Measurements from ENCODE around the gene ABLIM2.

Gene ABLIM2

DNA sequence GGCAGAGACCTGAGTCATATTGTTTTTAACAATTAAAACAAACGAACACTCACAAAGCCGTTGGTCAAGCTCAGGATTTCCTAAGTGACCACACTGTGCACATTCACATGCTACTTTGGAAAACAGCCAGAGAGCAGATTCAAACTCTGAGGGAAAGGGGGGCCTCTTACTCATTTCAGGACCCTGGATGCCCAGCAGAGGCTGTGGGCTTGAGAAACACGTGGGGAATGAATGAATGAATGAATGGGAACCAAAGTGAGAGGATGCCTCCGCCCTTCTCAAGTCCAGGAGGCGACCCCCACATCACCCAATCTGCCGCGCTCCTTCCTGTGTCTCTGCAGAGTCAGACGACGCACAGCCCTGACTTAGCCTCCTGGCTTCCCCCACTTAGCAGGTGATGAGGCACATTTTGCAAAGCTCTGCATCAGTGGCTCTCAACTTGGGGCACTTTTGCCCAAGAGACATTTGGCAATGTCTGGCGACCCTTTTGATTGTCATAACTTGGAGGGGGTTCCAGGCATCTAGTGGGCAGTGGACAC, 76.0 kb downstream of the ABLIM2 start:
- DNase-seq = no peak

DNA sequence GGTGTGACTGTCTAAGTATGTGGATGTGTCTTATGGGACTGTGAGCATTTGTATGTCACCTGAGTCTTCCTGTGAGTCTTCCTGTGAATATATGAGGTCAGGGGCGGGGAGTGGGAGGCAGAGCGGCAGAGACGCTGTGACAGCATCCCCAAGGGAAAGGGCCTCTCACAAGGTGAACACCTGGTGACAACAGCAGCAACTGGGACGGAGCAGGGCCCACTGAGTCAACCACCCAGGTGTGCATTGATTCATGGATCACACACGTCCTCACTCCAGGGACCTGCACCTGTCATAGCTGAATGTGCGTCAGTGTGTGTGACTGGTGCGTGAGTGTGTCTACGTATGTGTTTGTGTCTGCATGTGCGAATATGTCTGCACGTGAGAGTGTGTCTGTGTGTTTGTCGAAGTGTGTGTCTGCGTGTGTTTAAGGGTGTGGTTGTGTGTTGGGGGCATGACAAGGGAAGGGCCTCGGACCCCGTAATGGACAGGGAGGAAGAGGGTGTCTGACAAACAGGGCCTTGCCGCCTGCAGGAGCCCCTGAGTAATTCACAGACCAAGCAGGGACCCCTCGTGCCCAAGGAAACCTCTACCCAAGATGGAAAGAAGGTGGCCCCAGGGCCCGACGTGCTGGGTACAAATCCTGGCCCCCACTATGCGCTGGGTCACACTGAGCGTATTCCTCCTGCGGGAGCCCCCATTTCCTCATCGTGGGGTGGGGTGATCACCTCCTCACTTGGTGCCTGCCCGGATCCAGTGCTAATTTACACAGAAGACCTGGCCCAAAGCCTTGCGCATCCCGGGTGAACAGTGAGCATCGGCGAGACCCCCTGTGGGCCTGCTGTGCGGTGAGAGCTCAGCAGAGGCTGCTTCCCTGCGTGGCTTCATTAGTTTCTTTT, 76.7 kb downstream of the ABLIM2 start:
- DNase-seq = no peak

DNA sequence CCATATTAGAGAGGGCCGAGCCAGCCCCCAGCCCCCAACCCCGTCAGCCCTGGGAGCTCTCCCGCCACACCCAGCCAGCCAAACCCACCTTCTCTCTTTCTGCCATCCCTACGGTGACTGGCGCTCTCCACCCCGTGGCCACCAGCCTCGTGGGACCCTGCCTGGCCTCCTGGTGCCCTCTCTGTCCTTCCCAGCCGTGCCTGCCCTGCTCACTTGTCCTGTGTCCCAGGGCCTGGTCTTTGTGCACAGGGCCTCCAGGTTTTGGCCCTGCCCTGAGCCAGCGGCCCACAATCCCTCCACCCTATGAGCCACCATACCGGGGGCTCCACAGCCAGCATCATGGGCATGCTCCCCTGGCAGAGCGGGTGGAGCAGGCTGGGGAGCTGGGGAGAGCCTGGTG, 77.4 kb downstream of the ABLIM2 start:
- no peak for DNase-seq

DNA sequence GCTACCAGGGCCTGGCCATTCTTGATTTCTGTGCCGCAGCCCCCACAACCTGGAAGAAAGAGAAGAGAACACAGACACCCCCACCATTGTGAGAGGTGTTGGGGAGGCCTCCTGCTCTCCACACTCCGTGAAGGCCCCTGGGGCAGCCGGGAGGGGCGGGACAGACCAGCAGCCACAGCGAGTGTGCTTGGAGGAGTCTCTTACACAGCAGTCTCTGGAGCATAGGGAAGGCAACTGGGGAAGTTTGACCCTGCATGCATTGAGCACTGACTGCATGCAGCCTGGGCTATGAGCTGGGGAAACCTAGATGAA, 77.9 kb downstream of the ABLIM2 start:
- DNase-seq = no peak

DNA sequence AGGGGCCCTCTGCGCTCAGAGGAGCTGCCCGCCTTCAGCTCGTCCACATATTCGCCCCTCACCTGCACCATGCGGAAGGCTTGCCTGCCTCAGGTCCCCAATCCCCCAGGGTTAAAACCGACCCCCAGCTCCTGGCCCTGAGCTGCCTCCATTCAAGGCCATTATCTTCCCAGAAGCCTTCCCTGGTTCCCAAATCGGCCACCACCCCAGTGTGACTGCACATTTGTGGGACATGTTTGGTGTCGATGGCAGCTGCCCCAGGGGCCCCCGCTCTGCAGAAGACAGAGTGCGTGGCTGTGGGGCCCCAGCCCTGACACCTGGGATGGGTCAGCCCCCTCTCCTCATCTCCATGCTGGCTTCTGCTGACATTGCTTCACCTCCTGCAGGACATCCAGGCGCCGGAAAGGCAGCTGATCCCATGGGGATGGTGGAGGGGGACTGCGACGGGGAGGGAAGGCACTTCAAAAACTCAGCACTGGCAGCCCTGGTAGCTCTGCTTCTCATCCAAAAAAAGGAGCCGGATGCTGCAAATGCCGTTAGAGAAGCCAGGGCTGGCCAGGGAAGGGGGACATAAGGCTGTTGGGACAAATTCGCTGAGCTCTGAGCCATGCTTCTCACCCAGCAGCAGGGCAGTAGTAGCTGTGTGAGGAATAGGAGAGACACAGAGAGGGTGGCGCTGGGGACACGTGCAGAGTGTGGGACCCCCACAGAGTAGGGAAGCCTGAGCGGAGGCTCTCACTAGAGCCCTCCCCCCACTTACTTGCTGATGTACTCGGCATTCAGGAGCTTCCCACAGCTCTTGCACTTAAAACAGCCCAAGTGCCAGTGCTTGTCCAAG, 78.5 kb downstream of the ABLIM2 start:
- DNase-seq = no peak

DNA sequence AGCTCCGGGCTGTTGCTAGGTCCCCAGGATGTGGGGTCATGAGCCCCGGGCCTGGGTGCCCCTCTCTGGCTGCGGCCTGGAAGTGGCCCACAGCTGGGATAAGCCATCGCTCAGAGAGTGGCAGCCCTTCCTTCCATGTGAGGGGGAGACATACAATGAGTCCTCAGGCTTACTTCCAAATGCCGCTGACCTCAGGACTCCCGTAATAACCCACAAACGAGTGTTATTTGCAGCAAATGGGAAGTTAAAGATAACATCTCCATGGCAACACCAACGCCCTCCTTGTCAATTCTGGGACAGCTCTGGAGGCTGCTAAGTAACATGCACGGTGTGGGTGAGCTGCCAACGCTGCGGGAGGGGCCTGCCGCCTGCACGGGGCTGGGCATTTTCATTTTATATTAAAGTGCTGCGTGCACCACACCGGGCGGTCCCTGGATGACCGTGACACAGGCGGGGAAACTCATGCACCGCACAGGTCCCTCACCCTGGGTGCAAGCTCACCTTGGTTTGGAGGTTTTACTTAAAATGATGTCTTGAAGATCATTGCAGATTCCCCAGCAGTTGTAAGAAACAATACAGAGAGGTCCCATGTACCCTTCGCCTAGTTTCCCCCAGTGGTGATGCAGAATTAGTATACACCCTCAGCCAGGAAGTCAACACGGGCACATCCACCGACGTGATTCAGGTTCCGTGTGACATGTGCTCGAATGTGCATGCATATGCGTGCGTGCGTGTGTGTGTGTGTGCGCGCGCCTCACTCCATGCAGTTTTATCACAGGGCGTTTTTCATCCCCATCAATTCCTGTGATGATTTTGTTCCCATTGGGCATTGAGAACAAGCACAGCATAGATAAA, 79.4 kb downstream of the ABLIM2 start:
- DNase-seq = no peak

DNA sequence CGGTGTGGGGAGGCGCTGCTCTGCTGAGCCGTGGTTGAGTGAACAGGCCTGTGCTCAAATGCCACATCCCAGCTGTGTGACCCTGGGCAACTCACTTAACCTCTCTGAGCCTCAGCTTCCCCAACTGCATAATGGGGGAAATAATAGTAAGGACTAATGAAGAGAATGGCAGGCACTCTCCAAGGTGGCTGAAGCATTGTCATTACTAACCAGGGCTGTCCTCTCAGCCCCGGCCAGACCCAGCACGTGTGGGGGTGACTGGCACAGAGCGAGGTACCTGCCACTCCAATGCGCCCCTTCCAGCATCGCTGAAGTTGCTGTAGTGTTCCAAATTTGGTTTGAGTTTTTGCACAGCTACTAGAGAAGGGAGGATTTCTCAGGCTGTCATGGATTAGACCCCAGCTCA, 80.0 kb downstream of the ABLIM2 start:
- no peak for DNase-seq

DNA sequence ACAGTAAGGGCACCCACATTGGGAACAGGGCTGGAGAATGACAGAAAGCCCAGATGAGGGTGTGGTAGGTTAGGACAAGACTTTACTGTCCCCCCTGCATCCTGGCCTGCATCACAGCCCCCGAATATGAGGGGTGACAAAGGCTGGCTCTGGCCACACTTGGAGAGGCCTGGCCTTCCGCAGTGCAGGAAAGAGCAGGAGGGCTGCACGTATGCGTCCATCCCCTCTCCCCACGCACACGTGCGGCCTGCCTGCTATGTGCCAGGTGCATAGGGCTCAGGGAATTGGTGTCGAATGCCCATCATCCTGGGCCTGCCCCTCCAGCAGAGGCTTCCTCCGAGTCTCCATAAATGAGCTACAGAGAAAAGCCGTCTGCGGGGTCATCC, 80.5 kb downstream of the ABLIM2 start:
- DNase-seq = no peak

DNA sequence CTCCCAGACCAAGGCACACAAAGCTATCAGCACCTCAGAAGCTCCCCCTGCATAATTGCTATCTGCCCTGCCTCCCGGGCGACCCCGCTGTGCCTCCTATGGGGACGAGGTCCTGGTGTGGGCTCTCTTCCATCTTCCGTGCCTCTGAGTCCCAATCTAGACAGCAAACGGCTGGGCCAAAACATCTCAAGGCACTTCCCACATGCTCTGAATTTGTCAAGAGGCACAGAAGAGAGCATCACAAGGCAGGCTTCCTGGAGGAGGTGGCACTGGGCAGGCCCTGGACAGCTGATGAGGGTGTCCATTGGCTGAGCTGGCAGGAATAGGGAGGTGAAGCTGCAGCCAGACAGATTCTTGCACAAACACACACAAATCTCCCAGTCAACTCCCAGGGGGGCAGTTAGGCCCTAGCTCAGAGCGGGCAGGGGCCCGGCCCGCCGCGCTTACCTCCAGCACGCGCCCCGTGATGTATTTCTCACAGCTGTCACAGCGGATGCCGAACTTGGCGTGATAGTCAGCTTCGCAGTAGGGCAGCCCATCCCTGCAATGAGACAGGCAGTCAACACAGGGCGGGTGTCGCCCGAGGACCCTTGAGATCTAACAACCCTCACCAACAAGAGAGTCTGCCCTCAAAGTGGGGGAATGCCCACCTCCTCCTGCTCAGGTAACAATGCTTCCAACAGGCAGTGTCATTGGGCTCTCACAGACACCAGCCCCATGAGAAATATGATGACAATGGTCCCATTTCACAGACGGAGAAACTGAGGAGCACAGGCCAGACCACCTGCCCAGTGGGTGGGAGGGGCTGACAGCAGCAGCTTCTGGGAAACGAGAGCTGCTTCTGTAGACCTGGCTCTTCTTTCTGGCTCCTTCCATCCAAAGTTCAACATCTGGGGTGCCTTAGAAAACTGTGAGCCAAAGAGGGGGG, 81.2 kb downstream of the ABLIM2 start:
- no peak for DNase-seq

DNA sequence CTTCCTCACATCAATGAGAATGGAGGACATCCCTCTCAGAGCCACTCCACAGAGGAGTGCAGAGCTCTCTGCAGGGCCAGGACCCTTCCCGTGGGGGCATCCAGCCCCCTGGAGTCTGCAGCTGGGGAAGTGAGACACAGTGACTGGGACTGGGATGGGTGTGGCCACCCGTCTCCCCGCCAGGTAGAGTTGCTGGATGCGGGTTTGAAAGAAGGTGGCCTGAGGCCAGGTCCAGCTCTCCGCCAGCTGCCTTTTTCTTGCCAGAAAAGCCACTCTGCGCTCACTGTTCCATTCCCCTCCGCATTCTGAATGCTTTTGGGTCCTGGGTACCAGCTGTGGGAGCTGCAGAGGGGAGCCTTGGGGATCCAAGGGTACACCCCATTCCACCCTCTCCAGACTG, 82.6 kb downstream of the ABLIM2 start:
- no peak for DNase-seq

DNA sequence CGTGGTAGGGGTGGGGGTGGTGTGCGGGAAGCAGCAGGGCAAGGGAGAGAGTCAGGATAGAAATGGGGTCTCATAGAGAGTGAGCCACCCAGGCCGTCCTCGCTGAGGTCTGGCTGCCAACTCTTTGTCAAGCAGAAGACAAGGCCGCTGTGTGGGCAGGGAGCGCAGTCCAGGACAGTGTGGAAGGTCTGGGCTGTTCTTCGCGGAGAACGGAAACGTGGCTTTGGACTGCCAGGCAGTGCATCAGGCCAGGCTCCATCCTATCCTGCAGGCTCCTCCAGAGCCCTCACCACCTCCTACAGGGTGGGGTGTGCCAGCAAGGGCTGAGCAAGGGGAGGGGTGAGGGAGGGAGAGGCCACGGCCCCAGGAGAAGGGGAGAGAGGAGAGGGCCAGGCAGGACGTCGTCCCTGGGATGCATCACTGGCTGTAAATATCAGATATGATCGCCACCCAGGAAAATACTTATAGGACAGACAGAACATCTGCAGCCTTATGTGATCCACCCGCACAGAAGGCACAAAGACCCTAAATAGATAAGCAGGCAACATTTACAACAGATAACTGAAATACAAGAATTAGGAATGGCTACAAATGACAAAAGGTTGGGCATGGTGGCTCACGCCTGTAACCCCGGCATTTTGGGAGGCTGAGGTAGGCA, 85.3 kb downstream of the ABLIM2 start:
- DNase-seq = no peak

DNA sequence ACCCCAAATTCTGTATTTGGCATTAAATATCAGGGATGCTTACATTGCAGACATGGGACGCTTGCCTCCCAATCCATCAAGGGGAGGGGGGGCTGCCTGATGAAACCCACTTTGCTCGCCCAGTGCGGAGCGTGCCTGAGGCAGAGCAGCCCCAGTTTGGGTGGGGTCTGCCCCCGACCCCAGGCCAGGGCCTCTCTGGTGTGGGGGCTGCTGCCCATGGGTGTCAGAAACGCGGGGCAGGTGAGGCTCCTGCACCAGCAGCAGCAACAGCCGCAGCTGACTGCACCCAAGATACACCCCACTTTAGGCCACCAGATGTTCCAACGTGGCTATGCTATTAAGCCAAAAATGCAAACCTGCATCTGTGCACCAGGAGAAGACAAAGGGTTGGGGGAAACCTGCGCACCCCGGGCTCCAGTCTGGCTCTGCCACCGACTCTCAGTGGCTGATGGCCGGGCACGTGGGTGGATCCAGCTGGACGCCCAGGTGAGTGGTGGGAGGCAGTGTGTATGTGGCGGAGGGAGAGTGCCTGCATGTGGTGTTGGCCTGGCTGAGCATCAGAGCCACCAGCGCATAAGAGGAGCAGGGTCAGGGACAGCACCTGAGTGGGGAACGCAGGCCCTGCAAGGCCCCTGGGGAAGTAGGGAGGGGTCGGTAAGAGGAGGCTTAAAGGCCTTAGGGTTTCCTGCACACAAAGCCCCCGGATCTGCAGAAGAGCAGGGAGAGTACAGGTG, 86.2 kb downstream of the ABLIM2 start:
- no peak for DNase-seq

DNA sequence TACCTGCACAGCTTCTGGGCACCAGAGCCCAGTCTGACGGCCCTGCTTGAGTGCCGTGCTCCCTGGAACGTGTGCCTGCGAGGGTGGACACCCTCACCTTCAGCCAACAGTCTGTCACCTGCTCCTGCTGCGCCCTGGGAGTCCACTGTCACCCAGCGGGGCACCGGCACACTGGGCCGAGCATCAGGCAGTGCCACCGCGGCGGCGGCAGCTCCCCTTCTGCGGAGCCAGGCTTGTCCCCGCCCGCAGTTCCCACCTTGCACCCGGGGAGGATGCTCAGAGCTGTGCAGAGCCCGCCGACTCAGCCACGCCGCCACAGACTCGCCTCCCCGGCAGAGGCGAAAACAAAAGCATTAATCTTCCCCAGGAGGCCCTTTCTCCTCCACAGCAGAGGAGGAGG, 86.8 kb downstream of the ABLIM2 start:
- no peak for DNase-seq

DNA sequence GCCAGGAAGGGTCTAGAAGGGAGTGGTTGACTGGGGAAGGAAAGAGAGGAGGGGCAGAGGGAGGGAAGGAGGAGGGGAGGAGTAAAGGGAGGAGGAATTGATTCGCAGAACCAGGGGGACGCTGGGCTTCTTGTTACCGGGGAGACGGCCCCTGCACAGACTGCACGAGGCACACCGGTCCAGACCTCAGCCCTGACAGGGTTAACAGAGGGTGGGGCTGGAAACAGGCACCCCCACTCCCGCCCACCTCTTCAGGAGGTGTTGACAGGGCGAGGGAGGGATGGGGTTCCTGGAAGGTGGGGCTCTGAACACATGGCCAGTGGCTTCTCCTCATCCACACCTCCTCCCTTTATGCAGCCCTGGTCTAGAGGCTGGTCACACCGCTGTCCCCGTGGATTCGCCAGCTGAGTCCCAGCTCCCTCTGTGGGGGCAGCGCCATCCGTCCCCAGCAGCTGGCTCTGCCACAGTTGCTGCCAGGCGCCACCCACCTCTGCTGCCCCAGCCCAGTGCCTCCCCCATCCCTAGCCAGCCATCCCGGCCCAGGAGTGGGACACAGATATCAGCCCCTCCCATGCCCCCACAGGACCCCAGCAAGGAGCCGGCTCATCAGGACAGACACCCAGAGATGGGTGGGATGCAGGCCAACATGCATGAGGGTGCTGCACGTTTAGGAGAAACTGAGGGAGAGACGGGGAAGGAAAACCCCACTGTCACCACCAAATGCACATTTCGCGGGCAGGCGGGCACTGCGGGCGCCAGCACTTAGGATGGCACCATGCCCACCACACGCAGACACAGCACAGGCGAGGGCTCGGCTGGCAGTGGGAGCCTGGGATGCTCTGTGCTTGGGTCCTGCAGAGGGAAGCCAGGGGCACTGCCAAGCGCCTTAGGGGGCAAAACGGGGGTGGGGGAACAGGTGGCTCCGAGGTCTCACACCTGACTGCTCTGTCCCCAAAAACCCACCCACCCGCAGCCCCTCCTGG, 87.6 kb downstream of the ABLIM2 start:
- DNase-seq = no peak

DNA sequence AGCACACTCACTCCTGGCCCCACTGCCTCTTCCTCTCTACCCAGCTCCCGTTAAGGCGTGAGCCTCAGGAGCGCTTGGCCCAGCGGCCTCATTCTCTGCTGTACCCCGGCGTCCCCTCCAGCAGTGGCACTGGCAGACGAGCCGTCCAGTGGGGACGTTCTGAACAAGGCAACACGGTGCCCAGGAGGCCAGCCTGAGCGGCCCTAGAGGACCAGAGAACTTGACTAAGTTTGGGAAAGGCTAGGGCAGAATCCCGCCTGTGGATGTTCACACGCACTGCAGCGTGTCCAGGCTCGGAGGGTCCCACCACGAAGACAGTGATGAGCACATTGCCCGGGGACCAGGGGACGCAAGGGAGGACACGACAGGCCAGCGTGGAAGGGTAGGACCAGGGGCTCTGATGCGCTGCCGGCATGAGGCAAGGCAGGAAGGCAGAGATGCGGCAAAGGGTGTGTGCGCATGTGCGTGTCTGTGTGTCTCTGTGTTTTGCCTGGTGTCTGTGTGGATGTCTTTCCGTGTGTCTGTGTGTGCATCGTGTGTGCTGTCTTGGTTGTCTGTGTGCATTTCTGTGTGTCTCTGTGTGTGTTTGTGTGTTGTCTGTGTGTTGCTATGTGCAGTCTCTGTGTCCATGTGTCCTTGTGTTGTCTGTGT, 89.4 kb downstream of the ABLIM2 start:
- no peak for DNase-seq

DNA sequence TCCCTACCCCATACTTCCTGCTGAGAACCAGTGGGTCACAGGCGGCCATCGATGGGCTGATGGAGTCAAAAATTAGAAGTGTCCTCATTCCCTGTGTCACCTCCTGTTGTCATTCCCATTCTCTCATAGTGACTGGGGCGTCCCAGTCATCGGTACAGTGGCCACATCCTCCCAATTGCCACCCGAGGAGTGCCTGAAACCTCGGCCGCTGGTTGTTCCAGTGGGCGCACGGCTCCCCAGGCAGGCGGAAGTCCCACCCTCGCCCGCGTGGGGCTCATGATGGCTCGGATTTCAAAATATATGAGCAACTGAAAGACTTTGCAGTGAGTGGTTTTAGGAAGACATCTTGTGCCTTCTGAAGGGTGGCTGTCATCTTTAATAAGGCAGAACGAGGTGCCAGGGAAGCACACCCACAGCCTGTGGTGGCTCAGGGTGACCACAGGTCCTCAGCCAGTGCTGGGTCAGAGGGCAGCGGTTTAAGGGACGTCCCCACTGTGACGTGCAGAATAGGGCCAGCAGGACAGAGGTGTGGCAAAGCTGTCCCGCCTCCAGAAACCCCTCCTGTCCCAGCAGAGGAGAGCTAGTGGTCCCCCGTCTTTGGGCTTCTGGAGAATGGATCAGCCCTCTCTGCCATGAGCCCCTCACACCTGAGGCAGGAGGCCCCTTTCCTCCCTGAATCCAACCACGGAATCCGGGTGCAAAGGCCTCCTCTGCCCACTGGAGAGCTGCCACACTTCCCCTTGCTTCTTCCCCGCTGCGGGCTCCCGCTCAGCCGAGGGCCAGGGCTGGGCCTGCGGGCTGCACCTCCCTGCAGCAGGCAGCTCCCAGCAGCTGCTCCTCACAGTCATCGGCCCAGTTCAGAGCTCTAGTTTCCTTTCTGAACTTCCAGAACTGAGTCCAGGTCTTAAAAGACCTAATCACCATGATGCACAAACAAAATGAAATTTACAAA, 90.4 kb downstream of the ABLIM2 start:
- no peak for DNase-seq

DNA sequence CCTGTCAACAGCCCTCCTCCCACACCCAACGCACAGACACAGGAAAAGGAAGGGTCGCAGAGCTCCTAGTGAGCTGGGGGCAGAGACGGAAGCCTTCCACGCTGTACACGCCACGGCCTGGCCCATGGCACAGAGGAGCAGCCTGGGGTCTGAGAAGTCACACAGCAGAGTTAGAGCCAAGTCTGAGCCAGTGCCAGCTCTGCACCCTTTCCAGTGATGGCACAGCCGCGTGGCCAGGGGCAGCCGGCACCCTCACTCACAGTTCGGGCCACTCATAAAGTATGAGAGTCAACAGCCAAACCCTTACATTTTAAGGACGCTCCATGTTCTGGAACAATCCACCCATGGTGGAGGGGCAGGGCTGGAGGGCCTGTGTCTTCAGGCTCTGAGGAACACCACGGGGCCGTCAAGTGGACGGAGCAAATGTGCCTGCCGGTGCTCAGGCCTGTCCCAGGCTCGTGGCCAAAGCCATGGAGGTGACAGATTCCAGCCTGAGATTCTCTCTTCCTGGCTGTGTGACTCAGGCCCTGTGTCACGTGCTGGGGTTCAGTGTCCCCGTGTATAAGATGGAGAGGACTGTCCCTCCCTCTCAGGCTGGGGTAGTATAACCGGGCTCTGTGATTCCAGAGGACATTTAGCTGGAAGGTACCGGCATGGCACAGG, 91.2 kb downstream of the ABLIM2 start:
- DNase-seq = no peak
